ELF-1 (cell line): ENCODE data around the gene ALK.

Source experiments
- DNase-seq: peaks from one replicate; pipeline ENCODE4 v3.0.0-alpha.2; 2016; ENCODE audit warnings: low read depth, low spot score

ALK gene

GRCh38 chr2:29323961-29324360, 597.4 kb downstream of the ALK start:
- no peak for DNase-seq

- no peak for DNase-seq
Measured at GRCh38 chr2:29323301-29323700, 598.1 kb downstream of the ALK start.

GRCh38 chr2:29322011-29322410, 599.4 kb downstream of the ALK start:
- DNase-seq, result no peak

- DNase-seq, result no peak
Measured at GRCh38 chr2:29317801-29318485, 603.4 kb downstream of the ALK start.

GRCh38 chr2:29317077-29317517, 604.3 kb downstream of the ALK start:
- DNase-seq, result no peak

- peak; percentile 54 for DNase-seq
Measured at GRCh38 chr2:29314816-29315571, 606.4 kb downstream of the ALK start.

- no peak for DNase-seq
Measured at GRCh38 chr2:29311458-29311857, 609.9 kb downstream of the ALK start.

- DNase-seq, result no peak
Measured at GRCh38 chr2:29310650-29311348, 610.6 kb downstream of the ALK start.

- DNase-seq, result peak; percentile 48
Measured at GRCh38 chr2:29309090-29310029, 612.0 kb downstream of the ALK start.

- no peak for DNase-seq
Measured at GRCh38 chr2:29308366-29308765, 613.0 kb downstream of the ALK start.

GRCh38 chr2:29307519-29307918, 613.9 kb downstream of the ALK start:
- no peak for DNase-seq

GRCh38 chr2:29305762-29306161, 615.6 kb downstream of the ALK start:
- DNase-seq, result no peak

- DNase-seq, result no peak
Measured at GRCh38 chr2:29304399-29305060, 616.9 kb downstream of the ALK start.

- no peak for DNase-seq
Measured at GRCh38 chr2:29296585-29296984, 624.8 kb downstream of the ALK start.

GRCh38 chr2:29295845-29296244, 625.5 kb downstream of the ALK start:
- no peak for DNase-seq

GRCh38 chr2:29293830-29294438, 627.5 kb downstream of the ALK start:
- peak; percentile 68 for DNase-seq

GRCh38 chr2:29290293-29291047, 630.9 kb downstream of the ALK start:
- peak; percentile 50 for DNase-seq

- no peak for DNase-seq
Measured at GRCh38 chr2:29284671-29285070, 636.7 kb downstream of the ALK start.

GRCh38 chr2:29281916-29282247, 639.5 kb downstream of the ALK start:
- DNase-seq, result no peak
